ENCODE data around the gene RC3H2. TPM values are rescaled to one million over a fixed set of nuclear protein-coding genes. Genes with fewer than 3 reads are reported as not detected.

RC3H2 gene
- total RNA-seq, 1 experiment from 2014 or later: 37.5 TPM

- ChIA-PET CTCF (no interaction called here), POLR2A (no interaction called here)
- Mint-ChIP-seq H3K27me3 (ENCODE audit: low read depth) (peaks cover 9% of the 10 kb centered on the region; the same call in 1 of the 2 replicates), H3K27ac (no peak within 1 kb of the TSS), H3K36me3 (peaks cover 19% of the 10 kb centered on the region), H3K4me1 (no peaks in the 10 kb centered on the region), H3K9me3 (peaks cover 63% of the 10 kb centered on the region), H3K4me3 (no peak within 1 kb of the TSS)
- ATAC-seq: no peak
- no peak for TF ChIP-seq TEAD1 (CRISPR knock-in tag; IDR thresholded peaks at IDR 0.05)
- DNase-seq (ENCODE audit: low spot score): no peak
Observed at GRCh38 chr9:122800066-122801060, 104.8 kb downstream of the RC3H2 start, which contains the start of gene OR1K1. OR1K1 (plus strand) TSS chr9:122800123; CDS start chr9:122800123, 0 bp downstream.

GRCh38 chr9:122797316-122798063 is 107.7 kb downstream of the RC3H2 start:
- ChIA-PET POLR2A (no interaction called here), CTCF (no interaction called here)
- peaks cover 11% of the 10 kb centered on the region; the same call in 1 of the 2 replicates for H3K27me3 Mint-ChIP-seq (ENCODE audit: low read depth)
- peaks cover 24% of the 10 kb centered on the region for H3K36me3 Mint-ChIP-seq
- peaks cover 71% of the 10 kb centered on the region for H3K9me3 Mint-ChIP-seq
- no peaks in the 10 kb centered on the region for H3K4me1 Mint-ChIP-seq
- no peak for DNase-seq (ENCODE audit: low spot score)
- no peak overlapping the region for H3K4me3 Mint-ChIP-seq
- no peak overlapping the region for H3K27ac Mint-ChIP-seq
- ATAC-seq: no peak
- no peak for TF ChIP-seq JAZF1 (CRISPR knock-in tag; IDR thresholded peaks at IDR 0.05)
- no peak for TF ChIP-seq SP1 (CRISPR knock-in tag; conservative IDR thresholded peaks at IDR 0.05)
- no peak for TF ChIP-seq NR2C2 (CRISPR knock-in tag; IDR thresholded peaks at IDR 0.05)
- no peak for TF ChIP-seq NR1H2 (CRISPR knock-in tag; IDR thresholded peaks at IDR 0.05)
- TF ChIP-seq SMAD3 (CRISPR knock-in tag; IDR thresholded peaks at IDR 0.05; ENCODE audit: borderline replicate concordance): no peak
- TF ChIP-seq CTCF (IDR thresholded peaks at IDR 0.05): no peak
- TF ChIP-seq TEAD4 (CRISPR knock-in tag; IDR thresholded peaks at IDR 0.05): no peak
- no peak for TF ChIP-seq E2F4 (CRISPR knock-in tag; IDR thresholded peaks at IDR 0.05; ENCODE audit: borderline replicate concordance, low read depth)
- TF ChIP-seq GABPB1 (CRISPR knock-in tag; IDR thresholded peaks at IDR 0.05): no peak
- TF ChIP-seq ELF4 (CRISPR knock-in tag; IDR thresholded peaks at IDR 0.05; ENCODE audit: low read depth): no peak
- TF ChIP-seq ZNF512 (CRISPR knock-in tag; IDR thresholded peaks at IDR 0.05; ENCODE audit: borderline replicate concordance): no peak
- no peak for TF ChIP-seq ARID4B (CRISPR knock-in tag; IDR thresholded peaks at IDR 0.05; ENCODE audit: borderline replicate concordance)
- TF ChIP-seq E2F5 (CRISPR knock-in tag; IDR thresholded peaks at IDR 0.05): no peak
- no peak for TF ChIP-seq ZNF416 (CRISPR knock-in tag; IDR thresholded peaks at IDR 0.05)
- TF ChIP-seq E2F1 (CRISPR knock-in tag; IDR thresholded peaks at IDR 0.05): no peak
- TF ChIP-seq STAT6 (CRISPR knock-in tag; conservative IDR thresholded peaks at IDR 0.05; ENCODE audit: low read depth): no peak

All from WTC11 (cell line).